ENCODE data around the gene CBL. TPM values are rescaled to one million over a fixed set of nuclear protein-coding genes. Genes with fewer than 3 reads are reported as not detected.

Gene CBL
- total RNA-seq, 2 donors from 2014 or later, result 10.8 to 16.4 TPM

GRCh38 chr11:119347242-119347641 lies 141.1 kb downstream of the CBL start:
- no peak for DNase-seq
- Histone ChIP-seq H3K9me3 (no peaks in the 10 kb centered on the region), H3K27me3 (no peaks in the 10 kb centered on the region), H3K4me1 (no peaks in the 10 kb centered on the region), H3K36me3 (no peaks in the 10 kb centered on the region), H3K27ac (no peak overlapping the region), H3K9ac (ENCODE audit: low read depth in 2 of 2, low read length in 2 of 2) (no peak overlapping the region), H3K4me3 (no peak overlapping the region)
- no peak for TF ChIP-seq CTCF (IDR thresholded peaks at IDR 0.05)
- intact Hi-C loops (cut with DNase I), result no loop called here

- Histone ChIP-seq H3K9ac (ENCODE audit: low read depth in 2 of 2, low read length in 2 of 2) (no peak overlapping the region), H3K4me3 (no peak overlapping the region), H3K36me3 (no peaks in the 10 kb centered on the region), H3K27ac (no peak overlapping the region), H3K9me3 (no peaks in the 10 kb centered on the region), H3K4me1 (no peaks in the 10 kb centered on the region), H3K27me3 (no peaks in the 10 kb centered on the region)
- intact Hi-C loops (cut with DNase I), result no loop called here
- no peak for DNase-seq
- no peak for TF ChIP-seq CTCF (IDR thresholded peaks at IDR 0.05)
Measured at GRCh38 chr11:119347940-119348605, 141.9 kb downstream of the CBL start.

- DNase-seq, result no peak
- Histone ChIP-seq H3K9ac (ENCODE audit: low read depth in 2 of 2, low read length in 2 of 2) (no peak overlapping the region), H3K36me3 (no peaks in the 10 kb centered on the region), H3K4me3 (no peak overlapping the region), H3K9me3 (no peaks in the 10 kb centered on the region), H3K27me3 (no peaks in the 10 kb centered on the region), H3K4me1 (no peaks in the 10 kb centered on the region), H3K27ac (no peak overlapping the region)
- TF ChIP-seq CTCF (IDR thresholded peaks at IDR 0.05), result no peak
- intact Hi-C loops (cut with DNase I), result no loop called here
Measured at GRCh38 chr11:119350302-119350701, 144.2 kb downstream of the CBL start.

- Histone ChIP-seq H3K27me3 (no peaks in the 10 kb centered on the region), H3K4me1 (no peaks in the 10 kb centered on the region), H3K9me3 (no peaks in the 10 kb centered on the region), H3K9ac (ENCODE audit: low read depth in 2 of 2, low read length in 2 of 2) (no peak overlapping the region), H3K4me3 (no peak overlapping the region), H3K36me3 (no peaks in the 10 kb centered on the region), H3K27ac (no peak overlapping the region)
- DNase-seq, result no peak
- intact Hi-C loops (cut with DNase I), result no loop called here
- no peak for TF ChIP-seq CTCF (IDR thresholded peaks at IDR 0.05)
Measured at GRCh38 chr11:119351232-119351631, 145.1 kb downstream of the CBL start.

- intact Hi-C loops (cut with DNase I), result no loop called here
Measured at GRCh38 chr11:119352857-119353260, 146.7 kb downstream of the CBL start.

More at GRCh38 chr11:119352857-119353260, 146.7 kb downstream of the CBL start:
- no peak for TF ChIP-seq CTCF (IDR thresholded peaks at IDR 0.05)
- H3K4me3 ChIP-seq, result no peak overlapping the region
- no peaks in the 10 kb centered on the region for H3K27me3 ChIP-seq
- DNase-seq, result no peak
- no peak overlapping the region for H3K27ac ChIP-seq
- no peaks in the 10 kb centered on the region for H3K9me3 ChIP-seq
- no peak overlapping the region for H3K9ac ChIP-seq (ENCODE audit: low read depth in 2 of 2, low read length in 2 of 2)
- no peaks in the 10 kb centered on the region for H3K36me3 ChIP-seq
- no peaks in the 10 kb centered on the region for H3K4me1 ChIP-seq
